Liver (tissue), 3 donors: ENCODE results near the gene TFR2.

ENCODE experiments used
- ATF3 ChIP-seq: IDR thresholded peaks from 2 replicates; pipeline ENCODE4 v1.6.1; 2016; ENCODE audit warnings: antibody characterized with exemption
- EGR1 ChIP-seq, 2 donors: IDR thresholded peaks; 2 replicates each; pipeline ENCODE4 v1.6.1; 2016 to 2018; ENCODE audit warnings: antibody characterized with exemption in 2 of 2, low read depth in 2 of 2
- GABPA ChIP-seq, 2 donors: IDR thresholded peaks in 1 of 2; conservative IDR thresholded peaks in 1 of 2; 2 replicates each; pipeline ENCODE4 v1.6.1; 2016; ENCODE audit warnings: antibody characterized with exemption in 2 of 2, mild to moderate bottlenecking in 1 of 2, moderate library complexity in 1 of 2
- JUND ChIP-seq, 2 donors: IDR thresholded peaks; 2 replicates each; pipeline ENCODE4 v1.6.1; 2016; ENCODE audit warnings: antibody characterized with exemption in 2 of 2
- MAX ChIP-seq: IDR thresholded peaks from 2 replicates; pipeline ENCODE4 v1.6.1; 2016; ENCODE audit warnings: antibody characterized with exemption
- RAD21 ChIP-seq, 2 donors: IDR thresholded peaks; 2 replicates each; pipeline ENCODE4 v1.6.1; 2016; ENCODE audit warnings: antibody characterized with exemption in 2 of 2, mild to moderate bottlenecking in 2 of 2
- TAF1 ChIP-seq: conservative IDR thresholded peaks from 2 replicates; pipeline ENCODE4 v1.6.1; 2016; ENCODE audit warnings: antibody characterized with exemption, mild to moderate bottlenecking
- TF ChIP-seq, protein P1 (sequence below): fragments of 150-350 bp; IDR thresholded peaks from 2 replicates; pipeline ENCODE4 v1.5.1; 2017; ENCODE audit warnings: improper control_type of control experiment, low read depth, low read length; ENCODE audit not compliant: missing input control
- TF ChIP-seq, protein P2 (sequence below): IDR thresholded peaks from 2 replicates; pipeline ENCODE4 v1.6.1; 2016; ENCODE audit warnings: antibody characterized with exemption, mild to moderate bottlenecking
- donor health status: healthy.
- donor health status: healthy.

- TF ChIP-seq, protein P1, sequence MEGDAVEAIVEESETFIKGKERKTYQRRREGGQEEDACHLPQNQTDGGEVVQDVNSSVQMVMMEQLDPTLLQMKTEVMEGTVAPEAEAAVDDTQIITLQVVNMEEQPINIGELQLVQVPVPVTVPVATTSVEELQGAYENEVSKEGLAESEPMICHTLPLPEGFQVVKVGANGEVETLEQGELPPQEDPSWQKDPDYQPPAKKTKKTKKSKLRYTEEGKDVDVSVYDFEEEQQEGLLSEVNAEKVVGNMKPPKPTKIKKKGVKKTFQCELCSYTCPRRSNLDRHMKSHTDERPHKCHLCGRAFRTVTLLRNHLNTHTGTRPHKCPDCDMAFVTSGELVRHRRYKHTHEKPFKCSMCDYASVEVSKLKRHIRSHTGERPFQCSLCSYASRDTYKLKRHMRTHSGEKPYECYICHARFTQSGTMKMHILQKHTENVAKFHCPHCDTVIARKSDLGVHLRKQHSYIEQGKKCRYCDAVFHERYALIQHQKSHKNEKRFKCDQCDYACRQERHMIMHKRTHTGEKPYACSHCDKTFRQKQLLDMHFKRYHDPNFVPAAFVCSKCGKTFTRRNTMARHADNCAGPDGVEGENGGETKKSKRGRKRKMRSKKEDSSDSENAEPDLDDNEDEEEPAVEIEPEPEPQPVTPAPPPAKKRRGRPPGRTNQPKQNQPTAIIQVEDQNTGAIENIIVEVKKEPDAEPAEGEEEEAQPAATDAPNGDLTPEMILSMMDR: no peak
- no peak for TF ChIP-seq TAF1
- no peak for TF ChIP-seq JUND (IDR thresholded peaks at IDR 0.05)
- TF ChIP-seq, protein P2, sequence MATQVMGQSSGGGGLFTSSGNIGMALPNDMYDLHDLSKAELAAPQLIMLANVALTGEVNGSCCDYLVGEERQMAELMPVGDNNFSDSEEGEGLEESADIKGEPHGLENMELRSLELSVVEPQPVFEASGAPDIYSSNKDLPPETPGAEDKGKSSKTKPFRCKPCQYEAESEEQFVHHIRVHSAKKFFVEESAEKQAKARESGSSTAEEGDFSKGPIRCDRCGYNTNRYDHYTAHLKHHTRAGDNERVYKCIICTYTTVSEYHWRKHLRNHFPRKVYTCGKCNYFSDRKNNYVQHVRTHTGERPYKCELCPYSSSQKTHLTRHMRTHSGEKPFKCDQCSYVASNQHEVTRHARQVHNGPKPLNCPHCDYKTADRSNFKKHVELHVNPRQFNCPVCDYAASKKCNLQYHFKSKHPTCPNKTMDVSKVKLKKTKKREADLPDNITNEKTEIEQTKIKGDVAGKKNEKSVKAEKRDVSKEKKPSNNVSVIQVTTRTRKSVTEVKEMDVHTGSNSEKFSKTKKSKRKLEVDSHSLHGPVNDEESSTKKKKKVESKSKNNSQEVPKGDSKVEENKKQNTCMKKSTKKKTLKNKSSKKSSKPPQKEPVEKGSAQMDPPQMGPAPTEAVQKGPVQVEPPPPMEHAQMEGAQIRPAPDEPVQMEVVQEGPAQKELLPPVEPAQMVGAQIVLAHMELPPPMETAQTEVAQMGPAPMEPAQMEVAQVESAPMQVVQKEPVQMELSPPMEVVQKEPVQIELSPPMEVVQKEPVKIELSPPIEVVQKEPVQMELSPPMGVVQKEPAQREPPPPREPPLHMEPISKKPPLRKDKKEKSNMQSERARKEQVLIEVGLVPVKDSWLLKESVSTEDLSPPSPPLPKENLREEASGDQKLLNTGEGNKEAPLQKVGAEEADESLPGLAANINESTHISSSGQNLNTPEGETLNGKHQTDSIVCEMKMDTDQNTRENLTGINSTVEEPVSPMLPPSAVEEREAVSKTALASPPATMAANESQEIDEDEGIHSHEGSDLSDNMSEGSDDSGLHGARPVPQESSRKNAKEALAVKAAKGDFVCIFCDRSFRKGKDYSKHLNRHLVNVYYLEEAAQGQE: no peak
- no peak for TF ChIP-seq EGR1 (IDR thresholded peaks at IDR 0.05; ENCODE audit: low read depth in 2 of 2)
- no peak for TF ChIP-seq GABPA (IDR thresholded peaks at IDR 0.05 in 1 of 2, conservative IDR thresholded peaks at IDR 0.05 in 1 of 2)
- no peak for TF ChIP-seq ATF3
- TF ChIP-seq RAD21 (IDR thresholded peaks at IDR 0.05): no peak
- TF ChIP-seq MAX: no peak
Measured at GRCh38 chr7:100676501-100677306, 35.4 kb upstream of the TFR2 start.
